GM12801 (cell line): ENCODE measurements around the gene EN1.

Source experiments
- CTCF ChIP-seq: IDR thresholded peaks from one replicate; pipeline ENCODE4 v1.5.1; 2011; ENCODE audit warnings: control low read depth; ENCODE audit not compliant: insufficient read length; ENCODE audit errors: extremely low read depth

EN1 gene

GRCh38 chr2:118850168-118850900 lies 2.9 kb upstream of the EN1 start:
- no peak for TF ChIP-seq CTCF

GRCh38 chr2:118849226-118850167 lies 2.0 kb upstream of the EN1 start:
- no peak for TF ChIP-seq CTCF

GRCh38 chr2:118848381-118849225 lies 1.2 kb upstream of the EN1 start:
- no peak for TF ChIP-seq CTCF

- TF ChIP-seq CTCF, result no peak
Observed at GRCh38 chr2:118847762-118848172, 319 bp upstream of the EN1 start.

- no peak for TF ChIP-seq CTCF
Observed at GRCh38 chr2:118846442-118846952, 951 bp downstream of the EN1 start.

- TF ChIP-seq CTCF, result no peak
Observed at GRCh38 chr2:118845522-118846441, 1.7 kb downstream of the EN1 start.
